Dermis lymphatic vessel endothelial cell (primary cell): ENCODE results near the gene FAM209A. TPM values are rescaled to one million over a fixed set of nuclear protein-coding genes. Genes with fewer than 3 reads are reported as not detected.

Source experiments
- total RNA-seq: library from RNA; depleted of rRNA; stranded (reverse); fragments of >200 nt; gene quantifications from 2 replicates; pipeline ENCODE4 v1.2.1, GENCODE V29; 2014

FAM209A gene, protein sequence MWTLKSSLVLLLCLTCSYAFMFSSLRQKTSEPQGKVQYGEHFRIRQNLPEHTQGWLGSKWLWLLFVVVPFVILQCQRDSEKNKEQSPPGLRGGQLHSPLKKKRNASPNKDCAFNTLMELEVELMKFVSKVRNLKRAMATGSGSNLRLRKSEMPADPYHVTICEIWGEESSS
- 0.17 and 0.22 TPM in 2 replicates for total RNA-seq

DNA sequence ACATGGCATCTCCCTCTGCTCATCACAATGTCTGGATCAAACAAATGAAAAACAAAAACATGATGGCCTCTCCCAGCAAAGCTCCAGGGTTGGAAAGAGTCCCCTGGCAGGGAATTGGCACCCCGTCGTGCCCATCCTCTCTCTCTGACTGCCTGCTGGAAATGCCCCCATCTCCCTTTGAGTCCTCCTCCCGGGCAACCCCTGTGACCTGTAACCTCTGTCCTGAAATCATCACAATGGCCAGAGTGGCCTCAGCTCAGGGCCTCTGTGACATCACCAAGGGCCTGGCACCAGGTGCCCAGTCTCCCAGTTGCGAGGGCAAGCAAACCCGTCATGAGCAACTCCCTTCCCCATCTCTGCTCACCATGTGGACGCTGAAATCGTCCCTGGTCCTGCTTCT is at the start of gene FAM209A:
Gene FAM209A (plus strand): TSS at position 301 of the 400 bp plus-strand sequence. CDS start 65 bp downstream, at position 366.

DNA sequence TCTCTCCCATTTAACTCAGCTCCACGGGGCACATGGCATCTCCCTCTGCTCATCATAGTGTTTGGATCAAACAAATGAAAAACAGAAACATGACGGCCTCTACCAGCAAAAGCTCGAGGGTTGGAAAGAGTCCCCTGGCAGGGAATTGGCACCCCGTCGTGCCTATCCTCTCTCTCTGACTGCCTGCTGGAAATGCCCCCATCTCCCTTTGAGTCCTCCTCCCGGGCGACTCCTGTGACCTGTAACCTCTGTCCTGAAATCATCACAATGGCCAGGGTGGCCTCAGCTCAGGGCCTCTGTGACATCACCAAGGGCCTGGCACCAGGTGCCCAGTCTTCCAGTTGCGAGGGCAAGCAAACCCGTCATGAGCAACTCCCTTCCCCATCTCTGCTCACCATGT is 8.4 kb downstream of the FAM209A start, which contains the start of gene FAM209B:
Gene FAM209B (plus strand): TSS at position 301 of the 400 bp plus-strand sequence. CDS start 96 bp downstream, at position 397.

Other genes with a start within 250 kb of the FAM209A start
- gene FAM210B, start 165.8 kb upstream of the FAM209A start, total RNA-seq = 21.2 and 36.8 TPM in 2 replicates
- 5.4 and 5.6 TPM in 2 replicates for gene AURKA, start 132.5 kb upstream of the FAM209A start, total RNA-seq
- gene CSTF1, start 132.1 kb upstream of the FAM209A start, total RNA-seq = 24.4 and 31.5 TPM in 2 replicates
- gene CASS4, start 112.5 kb upstream of the FAM209A start, total RNA-seq = 0.09 and 0.22 TPM in 2 replicates
- gene RTF2, start 56.1 kb upstream of the FAM209A start, total RNA-seq = 96.3 and 104 TPM in 2 replicates
- 0.22 TPM in 1 of 2 replicates, not detected in the other for gene FAM209B, start 8.5 kb downstream of the FAM209A start, total RNA-seq
- under 0.01 TPM in 1 of 2 replicates, not detected in the other for gene TFAP2C, start 104.6 kb downstream of the FAM209A start, total RNA-seq